Gastroesophageal sphincter (tissue), 4 donors: ENCODE results near the gene ATP5MG. TPM values are rescaled to one million over a fixed set of nuclear protein-coding genes. Genes with fewer than 3 reads are reported as not detected.

ENCODE experiments used
- ATAC-seq: fragments of 150-250 bp; one replicate; pipeline ENCODE4 v1.9.1; 2016; ENCODE audit warnings: mild to moderate bottlenecking, moderate library complexity
- H3K27ac ChIP-seq, 4 donors: fragments of 200-600 bp; sonication (generic) in 3 of 4; 1 replicate in 3 of 4; 2 replicates in 1 of 4; pipeline ENCODE4 v1.5.1; 2016 to 2019
- H3K27me3 ChIP-seq: fragments of 200-600 bp; sonication (generic); one replicate; pipeline ENCODE4 v1.5.1; 2019
- H3K36me3 ChIP-seq, 2 donors: fragments of 200-600 bp; sonication (generic); one replicate each; pipeline ENCODE4 v1.5.1; 2019; ENCODE audit warnings: control low read depth in 1 of 2
- H3K4me1 ChIP-seq, 3 donors: fragments of 200-600 bp; sonication (generic); 1 replicate in 2 of 3; 2 replicates in 1 of 3; pipeline ENCODE4 v1.5.1; 2016 to 2019; ENCODE audit warnings: control low read depth in 2 of 3
- H3K4me3 ChIP-seq, 2 donors: fragments of 200-600 bp; sonication (generic); one replicate each; pipeline ENCODE4 v1.5.1; 2019; ENCODE audit warnings: mild to moderate bottlenecking in 1 of 2, moderate library complexity in 1 of 2
- H3K9me3 ChIP-seq, 3 donors: fragments of 200-600 bp; sonication (generic); one replicate each; pipeline ENCODE4 v1.5.1; 2017 to 2019; ENCODE audit warnings: control low read depth in 2 of 3
- CTCF ChIP-seq, 4 experiments: fragments of 200-600 bp in 2 of 4; fragments of 450-650 bp in 2 of 4; sonication (generic) in 1 of 4; IDR thresholded peaks; one replicate each; pipeline ENCODE4 v1.5.1; 2017 to 2019; ENCODE audit warnings: antibody characterized with exemption in 4 of 4, mild to moderate bottlenecking in 2 of 4, moderate library complexity in 2 of 4
- EP300 ChIP-seq: sonication (generic); formaldehyde crosslinking; IDR thresholded peaks from one replicate; pipeline ENCODE4 v1.6.1; 2017; ENCODE audit warnings: antibody characterized with exemption, mild to moderate bottlenecking
- POLR2A ChIP-seq, 2 donors: fragments of 450-650 bp; IDR thresholded peaks; one replicate each; pipeline ENCODE4 v1.6.1; 2017; ENCODE audit warnings: antibody characterized with exemption in 2 of 2, mild to moderate bottlenecking in 2 of 2, moderate library complexity in 1 of 2
- POLR2AphosphoS5 ChIP-seq: sonication (generic); formaldehyde crosslinking; IDR thresholded peaks from one replicate; pipeline ENCODE4 v1.6.1; 2017; ENCODE audit warnings: antibody characterized with exemption
- WGBS, 2 donors: methylation state at CpG; one replicate each; pipeline ENCODE4 v1.1.5; 2018; ENCODE audit warnings: low coverage in 1 of 2; 5-methylcytosine and 5-hydroxymethylcytosine counted together
- total RNA-seq, 4 donors: library from RNA; depleted of rRNA; stranded (reverse); fragments of >200 nt; gene quantifications; one replicate each; pipeline ENCODE4 v1.1.0, GENCODE V29; 2016

ATP5MG gene
- total RNA-seq, 4 donors from 2014 or later: 59.8 to 79.4 (median 70.2) TPM

GRCh38 chr11:118427707-118428106 is 26.3 kb downstream of the ATP5MG start:
- Histone ChIP-seq H3K27ac (no peak overlapping the region), H3K9me3 (no peaks in the 10 kb centered on the region), H3K36me3 (no peaks in the 10 kb centered on the region), H3K27me3 (no peaks in the 10 kb centered on the region), H3K4me1 (no peaks in the 10 kb centered on the region), H3K4me3 (no peak overlapping the region)
- WGBS, 2 donors: 4 to 25% methylated on average over 1 of the region's 1 CpG
- TF ChIP-seq POLR2AphosphoS5: no peak
- TF ChIP-seq POLR2A (IDR thresholded peaks at IDR 0.05): no peak
- TF ChIP-seq EP300: no peak
- no peak for ATAC-seq

GRCh38 chr11:118430956-118431355 is 29.6 kb downstream of the ATP5MG start:
- 62 to 90% methylated on average over 1 to 2 of the region's 2 CpGs for WGBS, 2 donors

GRCh38 chr11:118434123-118434552 is 32.7 kb downstream of the ATP5MG start:
- WGBS, 2 donors: 0 to 10% methylated on average over 3 to 8 of the region's 9 CpGs
- Histone ChIP-seq H3K27ac (no peak overlapping the region), H3K9me3 (no peaks in the 10 kb centered on the region), H3K36me3 (no peaks in the 10 kb centered on the region), H3K4me1 (peaks cover 0 to 39% (median 8%) of the 10 kb centered on the region in 3 donors), H3K4me3 (peak overlapping the region; percentile 72 to 99), H3K27me3 (no peaks in the 10 kb centered on the region)
- no peak for ATAC-seq
- TF ChIP-seq POLR2A (IDR thresholded peaks at IDR 0.05) (no peak), CTCF (IDR thresholded peaks at IDR 0.05) (no peak), POLR2AphosphoS5 (no peak), EP300 (no peak)

More at GRCh38 chr11:118430956-118431355, 29.6 kb downstream of the ATP5MG start:
- Histone ChIP-seq H3K9me3 (no peaks in the 10 kb centered on the region), H3K4me3 (no peak overlapping the region), H3K27ac (no peak overlapping the region), H3K36me3 (no peaks in the 10 kb centered on the region), H3K27me3 (no peaks in the 10 kb centered on the region), H3K4me1 (peaks cover 0 to 22% (median 8%) of the 10 kb centered on the region in 3 donors)
- ATAC-seq: no peak
- TF ChIP-seq POLR2A (IDR thresholded peaks at IDR 0.05) (no peak), POLR2AphosphoS5 (no peak), CTCF (IDR thresholded peaks at IDR 0.05) (no peak), EP300 (no peak)

- H3K4me1 ChIP-seq: peaks cover 0 to 45% (median 12%) of the 10 kb centered on the region in 3 donors
- WGBS, 2 donors: 0 to 2% methylated on average over 10 to 28 of the region's 39 CpGs
- ATAC-seq: no peak
- no peaks in the 10 kb centered on the region for H3K9me3 ChIP-seq
- H3K27me3 ChIP-seq: no peaks in the 10 kb centered on the region
- H3K4me3 ChIP-seq: peak overlapping the region; percentile 72 to 99
- no peak for TF ChIP-seq EP300
- TF ChIP-seq POLR2A (IDR thresholded peaks at IDR 0.05): no peak
- peak overlapping the region in 3 of 4 donors; percentile 95 to 97 (median 96) for H3K27ac ChIP-seq
- H3K36me3 ChIP-seq: no peaks in the 10 kb centered on the region
These were observed 33.3 kb downstream of the ATP5MG start for GRCh38 chr11:118434553-118435289.

- H3K4me3 ChIP-seq: peak overlapping the region; percentile 72 to 99
- H3K4me1 ChIP-seq: peaks cover 0 to 52% (median 19%) of the 10 kb centered on the region in 3 donors
- WGBS, 2 donors: 0% methylated on average over 1 to 16 of the region's 34 CpGs
- H3K27me3 ChIP-seq: no peaks in the 10 kb centered on the region
- peak; percentile 5 for ATAC-seq
- TF ChIP-seq POLR2A (IDR thresholded peaks at IDR 0.05) (no peak), EP300 (no peak), POLR2AphosphoS5 (no peak), CTCF (IDR thresholded peaks at IDR 0.05) (no peak)
- H3K27ac ChIP-seq: peak overlapping the region; percentile 19 to 97 (median 96)
- no peaks in the 10 kb centered on the region for H3K36me3 ChIP-seq
- H3K9me3 ChIP-seq: no peaks in the 10 kb centered on the region
These were observed 34.0 kb downstream of the ATP5MG start for GRCh38 chr11:118435290-118435892.
